Measurements from ENCODE around the gene RTKN. TPM values are rescaled to one million over a fixed set of nuclear protein-coding genes. Genes with fewer than 3 reads are reported as not detected.
"Not testable (repeated sequence)": the region's sequence is repeated elsewhere in the genome, so short reads cannot be mapped to it uniquely, and the experiment has no call there.

RTKN gene, protein sequence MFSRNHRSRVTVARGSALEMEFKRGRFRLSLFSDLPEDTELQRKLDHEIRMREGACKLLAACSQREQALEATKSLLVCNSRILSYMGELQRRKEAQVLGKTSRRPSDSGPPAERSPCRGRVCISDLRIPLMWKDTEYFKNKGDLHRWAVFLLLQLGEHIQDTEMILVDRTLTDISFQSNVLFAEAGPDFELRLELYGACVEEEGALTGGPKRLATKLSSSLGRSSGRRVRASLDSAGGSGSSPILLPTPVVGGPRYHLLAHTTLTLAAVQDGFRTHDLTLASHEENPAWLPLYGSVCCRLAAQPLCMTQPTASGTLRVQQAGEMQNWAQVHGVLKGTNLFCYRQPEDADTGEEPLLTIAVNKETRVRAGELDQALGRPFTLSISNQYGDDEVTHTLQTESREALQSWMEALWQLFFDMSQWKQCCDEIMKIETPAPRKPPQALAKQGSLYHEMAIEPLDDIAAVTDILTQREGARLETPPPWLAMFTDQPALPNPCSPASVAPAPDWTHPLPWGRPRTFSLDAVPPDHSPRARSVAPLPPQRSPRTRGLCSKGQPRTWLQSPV
- total RNA-seq: 1 to 10 TPM in 1 of 5 donors, under 1 TPM in 3, not detected in 1; 0.93 to 1.7 (median 0.96) TPM
- total RNA-seq (2013): 0.98 TPM
- 0.08 to 1.1 (median 0.55) reads per million in 29 experiments for total RNA-seq

GRCh38 chr2:74441690-74442482 lies at the start of gene RTKN:
Gene RTKN (minus strand): TSS chr2:74441937. CDS start chr2:74441816, 121 bp downstream.
- Mint-ChIP-seq H3K27me3 (peaks cover 21 to 41% of the 10 kb centered on the region in 2 donors), H3K36me3 (no peaks in the 10 kb centered on the region), H3K27ac (no peak within 1 kb of the TSS), H3K4me1 (peaks cover 13 to 15% (median 14%) of the 10 kb centered on the region in 3 donors), H3K9me3 (no peaks in the 10 kb centered on the region), H3K4me3 (peak within 1 kb of the TSS; percentile 56 to 77 (median 59))
- peaks cover 0 to 26% of the 10 kb centered on the region in 2 experiments for H3K4me1 ChIP-seq (ENCODE audit: control insufficient read depth in 1 of 2, extremely low read depth in 1 of 2, insufficient read depth in 2 of 2, low read length in 2 of 2)
- H3K36me3 ChIP-seq (ENCODE audit: control insufficient read depth in 2 of 2, extremely low read depth in 1 of 2, insufficient read depth in 1 of 2, low read length in 1 of 2): no peaks in the 10 kb centered on the region
- DNase-seq: peak in 9 of 35 experiments; percentile 9 to 50 (median 26)
- peak; percentile 41 to 52 (median 48) for ATAC-seq (replicated peaks in 1 of 4)
- ChIA-PET CTCF (interaction anchor here in 1 of 2 donors (0.7 kb wide), 1 partner anchor 31 kb away, joined by 3 read pairs; no protein-coding TSS in a partner anchor), POLR2A (no interaction called here)
- peaks cover 4 to 54% of the 10 kb centered on the region in 2 experiments for H3K27me3 ChIP-seq (replicated peaks in 1 of 2; ENCODE audit: control insufficient read depth in 2 of 2, extremely low read depth in 1 of 2, insufficient read depth in 2 of 2, low read length in 1 of 2)
- H3K27ac ChIP-seq (ENCODE audit: low read length): no peak within 1 kb of the TSS
- 21% methylated on average over 74 of the region's 75 CpGs for WGBS (ENCODE audit: insufficient coverage)
- H3K4me3 ChIP-seq (ENCODE audit: control insufficient read depth in 1 of 2, extremely low read depth in 1 of 2, low read length in 1 of 2): peak within 1 kb of the TSS; percentile 16 to 56
- no peaks in the 10 kb centered on the region for H3K9me3 ChIP-seq

DNA sequence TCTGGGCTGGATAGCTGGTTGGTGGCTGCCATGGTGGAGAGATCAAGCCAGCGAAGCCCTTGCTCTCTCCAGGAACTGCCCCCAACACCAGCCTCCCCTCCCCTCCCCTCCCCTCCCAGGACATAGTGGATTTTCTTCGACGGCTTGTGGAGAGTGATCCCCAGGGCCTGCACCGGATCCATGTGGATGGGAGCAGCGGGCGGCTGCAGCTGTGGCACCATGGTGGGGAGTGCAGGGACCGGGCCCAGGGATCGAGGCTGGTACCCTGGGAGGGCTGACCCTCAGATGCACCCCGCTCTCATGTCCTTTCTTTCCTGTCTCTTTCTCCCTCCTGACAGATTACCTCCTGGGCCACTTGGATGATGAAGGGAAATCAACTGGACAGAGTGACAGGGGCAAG lies 48.2 kb upstream of the RTKN start:
- ChIA-PET CTCF (interaction anchor here in 1 of 2 donors (0.7 to 0.9 kb wide), 2 partner anchors 11 to 666 kb away, joined by 3 to 7 read pairs; no protein-coding TSS in a partner anchor), POLR2A (interaction anchor here in 1 of 2 donors (1.0 kb wide), 1 partner anchor 41 kb away, joined by 3 read pairs; no protein-coding TSS in a partner anchor)
- Mint-ChIP-seq H3K36me3 (peaks cover 58% of the 10 kb centered on the region), H3K9me3 (no peaks in the 10 kb centered on the region), H3K27me3 (no peaks in the 10 kb centered on the region), H3K27ac (no peak overlapping the region), H3K4me3 (no peak overlapping the region), H3K4me1 (peaks cover 1 to 4% (median 4%) of the 10 kb centered on the region in 3 donors)
- no peaks in the 10 kb centered on the region for H3K27me3 ChIP-seq (replicated peaks in 1 of 2; ENCODE audit: control insufficient read depth in 2 of 2, extremely low read depth in 1 of 2, insufficient read depth in 2 of 2, low read length in 1 of 2)
- DNase-seq (no peak), ATAC-seq (replicated peaks in 1 of 4) (no peak)
- no peak overlapping the region for H3K27ac ChIP-seq (ENCODE audit: low read length)
- H3K9me3 ChIP-seq: no peaks in the 10 kb centered on the region
- no peaks in the 10 kb centered on the region for H3K4me1 ChIP-seq (ENCODE audit: control insufficient read depth in 1 of 2, extremely low read depth in 1 of 2, insufficient read depth in 2 of 2, low read length in 2 of 2)
- 80% methylated on average over 1 of the region's 9 CpGs for WGBS (ENCODE audit: insufficient coverage)
- no peak overlapping the region for H3K4me3 ChIP-seq (ENCODE audit: control insufficient read depth in 1 of 2, extremely low read depth in 1 of 2, low read length in 1 of 2)
- H3K36me3 ChIP-seq (ENCODE audit: control insufficient read depth in 2 of 2, extremely low read depth in 1 of 2, insufficient read depth in 1 of 2, low read length in 1 of 2): peaks cover 26 to 73% of the 10 kb centered on the region in 2 donors

- H3K27ac ChIP-seq (ENCODE audit: low read length): no peak overlapping the region
- DNase-seq: no peak
- no peak for ATAC-seq (replicated peaks in 1 of 4)
- no peaks in the 10 kb centered on the region for H3K9me3 ChIP-seq
- H3K36me3 ChIP-seq (ENCODE audit: control insufficient read depth in 2 of 2, extremely low read depth in 1 of 2, insufficient read depth in 1 of 2, low read length in 1 of 2): peaks cover 26 to 71% of the 10 kb centered on the region in 2 donors
- POLR2A ChIA-PET: interaction anchor here in 1 of 2 donors (1.0 kb wide), 1 partner anchor 42 kb away, joined by 3 read pairs; no protein-coding TSS in a partner anchor
- Mint-ChIP-seq H3K36me3 (peaks cover 52% of the 10 kb centered on the region), H3K9me3 (no peaks in the 10 kb centered on the region), H3K27ac (no peak overlapping the region), H3K4me3 (no peak overlapping the region), H3K27me3 (no peaks in the 10 kb centered on the region), H3K4me1 (peaks cover 4 to 8% (median 4%) of the 10 kb centered on the region in 3 donors)
- WGBS (ENCODE audit: insufficient coverage): 100% methylated on average over 4 of the region's 9 CpGs
- H3K4me3 ChIP-seq (ENCODE audit: control insufficient read depth in 1 of 2, extremely low read depth in 1 of 2, low read length in 1 of 2): no peak overlapping the region
- no peaks in the 10 kb centered on the region for H3K27me3 ChIP-seq (replicated peaks in 1 of 2; ENCODE audit: control insufficient read depth in 2 of 2, extremely low read depth in 1 of 2, insufficient read depth in 2 of 2, low read length in 1 of 2)
- H3K4me1 ChIP-seq (ENCODE audit: control insufficient read depth in 1 of 2, extremely low read depth in 1 of 2, insufficient read depth in 2 of 2, low read length in 2 of 2): peaks cover 0 to 1% of the 10 kb centered on the region in 2 experiments
- CTCF ChIA-PET: interaction anchor here in 1 of 2 donors (0.9 kb wide), 1 partner anchor 10 kb away, joined by 3 read pairs; no protein-coding TSS in a partner anchor
Measured at GRCh38 chr2:74488643-74489481, 47.1 kb upstream of the RTKN start.

DNA sequence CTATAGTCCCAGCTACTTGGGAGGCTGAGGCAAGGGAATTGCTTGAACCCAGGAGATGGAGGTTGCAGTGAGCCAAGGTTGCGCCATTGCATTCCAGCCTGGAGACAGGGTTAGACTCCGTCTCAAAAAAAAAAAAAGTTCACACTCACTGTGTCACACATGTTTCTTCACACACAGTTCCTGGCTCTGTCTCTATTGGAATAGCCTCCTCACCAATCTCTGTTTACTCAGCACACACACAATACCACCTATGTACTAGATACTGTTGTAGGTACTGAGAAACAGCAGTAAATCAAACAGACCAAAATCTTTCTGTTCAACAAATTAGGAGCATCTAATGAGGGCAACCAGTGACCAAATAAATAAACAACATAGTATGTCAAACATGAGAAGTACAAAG lies 44.4 kb upstream of the RTKN start:
- Histone ChIP-seq H3K9me3 (no peaks in the 10 kb centered on the region), H3K4me3 (ENCODE audit: control insufficient read depth in 1 of 2, extremely low read depth in 1 of 2, low read length in 1 of 2) (no peak overlapping the region), H3K36me3 (ENCODE audit: control insufficient read depth in 2 of 2, extremely low read depth in 1 of 2, insufficient read depth in 1 of 2, low read length in 1 of 2) (peaks cover 8 to 43% of the 10 kb centered on the region in 2 donors), H3K27ac (ENCODE audit: low read length) (no peak overlapping the region), H3K4me1 (ENCODE audit: control insufficient read depth in 1 of 2, extremely low read depth in 1 of 2, insufficient read depth in 2 of 2, low read length in 2 of 2) (peaks cover 8 to 20% of the 10 kb centered on the region in 2 experiments), H3K27me3 (replicated peaks in 1 of 2; ENCODE audit: control insufficient read depth in 2 of 2, extremely low read depth in 1 of 2, insufficient read depth in 2 of 2, low read length in 1 of 2) (no peaks in the 10 kb centered on the region)
- Mint-ChIP-seq H3K4me3 (no peak overlapping the region), H3K27me3 (no peaks in the 10 kb centered on the region), H3K27ac (no peak overlapping the region), H3K4me1 (peaks cover 19 to 27% (median 19%) of the 10 kb centered on the region in 3 donors), H3K36me3 (peaks cover 37% of the 10 kb centered on the region), H3K9me3 (no peaks in the 10 kb centered on the region)
- POLR2A ChIA-PET: no interaction called here
- CTCF ChIA-PET: no interaction called here
- no peak for ATAC-seq (replicated peaks in 1 of 4)
- WGBS (ENCODE audit: insufficient coverage): no CpG with 5 or more reads among the region's 2 CpGs
- no peak for DNase-seq

DNA sequence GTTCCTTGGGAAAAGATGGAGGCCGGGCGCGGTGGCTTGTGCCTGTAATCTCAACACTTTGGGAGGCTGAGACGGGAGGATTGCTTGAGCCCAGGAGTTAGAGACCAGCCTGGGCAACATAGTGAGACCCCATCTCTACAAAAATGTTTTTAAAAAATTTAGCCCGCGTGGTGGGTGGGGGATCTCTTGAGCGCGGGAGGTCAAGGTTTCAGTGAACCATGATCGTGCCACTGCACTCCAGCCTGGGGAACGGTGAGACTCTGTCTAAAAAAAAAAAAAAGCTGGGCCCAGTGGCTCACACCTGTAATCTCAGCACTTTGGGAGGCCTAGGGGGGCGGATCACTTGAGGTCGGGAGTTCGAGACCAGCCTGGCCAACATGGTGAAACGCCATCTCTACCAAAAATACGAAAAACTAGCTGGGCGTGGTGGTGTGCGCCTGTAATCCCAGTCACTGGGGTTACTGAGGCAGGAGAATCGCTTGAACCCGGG lies 42.0 kb upstream of the RTKN start:
- peak overlapping the region; percentile 67 for H3K27ac ChIP-seq (ENCODE audit: low read length)
- Mint-ChIP-seq H3K27ac (peak overlapping the region; percentile 99 to 100), H3K36me3 (peaks cover 27% of the 10 kb centered on the region), H3K4me1 (peaks cover 25 to 44% (median 34%) of the 10 kb centered on the region in 3 donors), H3K4me3 (peak overlapping the region; percentile 91 to 100 (median 99))
- H3K9me3 ChIP-seq; ATAC-seq (replicated peaks in 1 of 4); H3K27me3 Mint-ChIP-seq; H3K9me3 Mint-ChIP-seq; H3K27me3 ChIP-seq (replicated peaks in 1 of 2; ENCODE audit: control insufficient read depth in 2 of 2, extremely low read depth in 1 of 2, insufficient read depth in 2 of 2, low read length in 1 of 2); DNase-seq: not testable (repeated sequence)
- CTCF ChIA-PET: interaction anchor here (0.6 to 3.3 kb wide), 12 partner anchors 13 to 105 kb away, joined by 3 to 35 read pairs (median 6); partner anchors contain the start of genes DQX1 (in 1 of the 2), INO80B (in 1 of the 2), PCGF1 (in 1 of the 2) and WBP1 (in 1 of the 2)
- WGBS (ENCODE audit: insufficient coverage): 89% methylated on average over 11 of the region's 19 CpGs
- POLR2A ChIA-PET: interaction anchor here (0.5 to 0.8 kb wide), 4 partner anchors 10 to 306 kb away, joined by 4 to 5 read pairs (median 4); no protein-coding TSS in a partner anchor
- H3K4me1 ChIP-seq (ENCODE audit: control insufficient read depth in 1 of 2, extremely low read depth in 1 of 2, insufficient read depth in 2 of 2, low read length in 2 of 2): peaks cover 13 to 30% of the 10 kb centered on the region in 2 experiments
- peak overlapping the region in 1 of 2 donors; percentile 98 for H3K4me3 ChIP-seq (ENCODE audit: control insufficient read depth in 1 of 2, extremely low read depth in 1 of 2, low read length in 1 of 2)
- H3K36me3 ChIP-seq (ENCODE audit: control insufficient read depth in 2 of 2, extremely low read depth in 1 of 2, insufficient read depth in 1 of 2, low read length in 1 of 2): peaks cover 0 to 32% of the 10 kb centered on the region in 2 donors
